GM12878 (cell line): ENCODE results near the gene PRR7. TPM values are rescaled to one million over a fixed set of nuclear protein-coding genes. Genes with fewer than 3 reads are reported as not detected.

ENCODE experiments used
- ATAC-seq: fragments of 200-7000 bp; cut with Tn5 transposase; 3 replicates; pipeline ENCODE4 v1.9.1; 2020; ENCODE audit warnings: mild to moderate bottlenecking, moderate library complexity
- BruUV-seq: library from RNA; stranded (reverse); fragments of 400-500 nt; replicated peaks from 2 replicates; lab custom pipeline; 2021; lab: Mats Ljungman, UMichigan
- CTCF ChIA-PET: fragments of 300-600 bp; sonication (Branson Sonifier 250); formaldehyde crosslinking; extraction: SDS; loops from one replicate; lab custom pipeline; 2021; ENCODE audit warnings: inconsistent platforms; lab: Yijun Ruan, JAX
- POLR2A ChIA-PET: fragments of 350-600 bp; formaldehyde crosslinking; extraction: SDS; loops from one replicate; lab custom pipeline; 2021; ENCODE audit warnings: inconsistent platforms; lab: Charles Lee
- RAD21 ChIA-PET: fragments of 300-600 bp; sonication (Branson Sonifier 250); formaldehyde crosslinking; loops from one replicate; lab custom pipeline; 2023; ENCODE audit warnings: antibody characterized with exemption; ENCODE audit not compliant: unreplicated experiment; lab: Charles Lee
- SMC1A ChIA-PET: fragments of 300-600 bp; sonication (Branson Sonifier 250); formaldehyde crosslinking; loops from one replicate; lab custom pipeline; 2023; ENCODE audit not compliant: unreplicated experiment, uncharacterized antibody; lab: Charles Lee
- DNase-seq: peaks from one replicate; pipeline ENCODE4 v3.0.0-alpha.2; 2011; ENCODE audit warnings: low read depth, low spot score
- FAIRE-seq: peaks from 3 replicates; lab custom pipeline; 2011; peaks lifted over from hg19 to GRCh38; lab: Jason Lieb, UNC
- H2AFZ ChIP-seq: 2 replicates; pipeline ENCODE4 v1.6.0; 2011; ENCODE audit warnings: low read depth, low read length, control low read depth; ENCODE audit not compliant: control insufficient read depth
- H3K27ac ChIP-seq: 2 replicates; pipeline ENCODE4 v1.5.1; 2011; ENCODE audit warnings: control low read depth; ENCODE audit not compliant: control insufficient read depth, insufficient read depth
- H3K27me3 ChIP-seq, 2 experiments: replicated peaks in 1 of 2; 2 replicates each; pipeline versions ENCODE4 v1.6.0 to v1.6.1; 2011; ENCODE audit warnings: low read length in 1 of 2; ENCODE audit not compliant: control insufficient read depth in 2 of 2, insufficient read depth in 2 of 2
- H3K36me3 ChIP-seq, 2 experiments: 2 replicates each; pipeline ENCODE4 v1.5.1; 2011; ENCODE audit warnings: low read length in 1 of 2; ENCODE audit not compliant: control insufficient read depth in 2 of 2, insufficient read depth in 2 of 2
- H3K4me1 ChIP-seq: 2 replicates; pipeline ENCODE4 v1.6.1; 2011; ENCODE audit warnings: mild to moderate bottlenecking, low read length, moderate library complexity, mixed read lengths; ENCODE audit not compliant: control insufficient read depth, insufficient read depth
- H3K4me2 ChIP-seq: 2 replicates; pipeline ENCODE4 v1.6.0; 2011; ENCODE audit warnings: control low read depth; ENCODE audit not compliant: control insufficient read depth, insufficient read depth
- H3K4me3 ChIP-seq: fragments of 200-600 bp; sonication (generic); 2 replicates; pipeline ENCODE4 v1.5.1; 2016
- H3K79me2 ChIP-seq: 2 replicates; pipeline ENCODE4 v1.6.0; 2011; ENCODE audit warnings: low read length; ENCODE audit not compliant: control insufficient read depth, insufficient read depth
- H3K9ac ChIP-seq: 2 replicates; pipeline ENCODE4 v1.8.0; 2011; ENCODE audit warnings: low read length, control low read depth, mixed read lengths; ENCODE audit not compliant: control insufficient read depth, insufficient read depth
- H3K9me3 ChIP-seq: replicated peaks from 3 replicates; pipeline ENCODE4 v1.5.1; 2011; ENCODE audit warnings: mild to moderate bottlenecking, low read length; ENCODE audit not compliant: control insufficient read depth, insufficient read depth
- H4K20me1 ChIP-seq: 2 replicates; pipeline ENCODE4 v1.6.0; 2011; ENCODE audit not compliant: control insufficient read depth, insufficient read depth
- BCL3 ChIP-seq: IDR thresholded peaks from 2 replicates; pipeline ENCODE4 v1.6.1; 2011; ENCODE audit warnings: borderline replicate concordance, low read depth, mild to moderate bottlenecking, moderate library complexity, low read length; ENCODE audit not compliant: insufficient read depth, poor library complexity, severe bottlenecking
- EED ChIP-seq: sonication (generic); IDR thresholded peaks from 2 replicates; pipeline ENCODE4 v1.6.1; 2016; ENCODE audit warnings: antibody characterized with exemption, low read depth
- EZH2 ChIP-seq: IDR thresholded peaks from 2 replicates; pipeline ENCODE4 v1.6.1; 2012; ENCODE audit warnings: low read depth, mild to moderate bottlenecking, control low read depth, inconsistent platforms, low read length, borderline replicate concordance; ENCODE audit not compliant: control insufficient read depth
- GATAD2B ChIP-seq: fragments of 450-650 bp; conservative IDR thresholded peaks from 2 replicates; pipeline ENCODE4 v1.6.1; 2017; ENCODE audit warnings: low read depth, mild to moderate bottlenecking, moderate library complexity
- LARP7 ChIP-seq: fragments of 450-650 bp; IDR thresholded peaks from 2 replicates; pipeline ENCODE4 v1.6.1; 2017; ENCODE audit warnings: mild to moderate bottlenecking
- NBN ChIP-seq: fragments of 450-650 bp; IDR thresholded peaks from 2 replicates; pipeline ENCODE4 v1.6.1; 2016
- PML ChIP-seq: IDR thresholded peaks from 2 replicates; pipeline ENCODE4 v1.6.1; 2012; ENCODE audit warnings: low read length, inconsistent platforms
- POLR2AphosphoS5 ChIP-seq: IDR thresholded peaks from 2 replicates; pipeline ENCODE4 v1.6.1; 2011; ENCODE audit warnings: mild to moderate bottlenecking, low read length, inconsistent platforms
- RAD51 ChIP-seq: fragments of 450-650 bp; IDR thresholded peaks from 2 replicates; pipeline ENCODE4 v1.6.1; 2016; ENCODE audit warnings: moderate library complexity, mild to moderate bottlenecking, inconsistent platforms
- SMC3 ChIP-seq: IDR thresholded peaks from 2 replicates; pipeline ENCODE4 v1.6.1; 2011; ENCODE audit warnings: low read length, improper control_type of control experiment, borderline replicate concordance
- SUZ12 ChIP-seq: fragments of 200-600 bp; sonication (generic); IDR thresholded peaks from one replicate; pipeline ENCODE4 v1.6.1; 2018; ENCODE audit warnings: antibody characterized with exemption, mild to moderate bottlenecking; ENCODE audit not compliant: unreplicated experiment
- TCF3 ChIP-seq: IDR thresholded peaks from 2 replicates; pipeline ENCODE4 v1.6.1; 2012; ENCODE audit warnings: low read depth, mild to moderate bottlenecking, low read length, borderline replicate concordance; ENCODE audit not compliant: insufficient read depth
- YY1 ChIP-seq: IDR thresholded peaks from 2 replicates; pipeline ENCODE4 v1.6.1; 2011; ENCODE audit warnings: low read depth, mild to moderate bottlenecking, low read length
- ZBTB33 ChIP-seq: fragments of 450-650 bp; IDR thresholded peaks from 2 replicates; pipeline ENCODE4 v1.6.1; 2017; ENCODE audit warnings: mild to moderate bottlenecking
- WGBS: methylation state at CpG from one replicate; pipeline ENCODE4 v1.1.6; 2016; ENCODE audit warnings: low lambda C conversion rate; ENCODE audit not compliant: insufficient replicate concordance, insufficient coverage; ENCODE audit errors: missing lambda C conversion rate; 5-methylcytosine and 5-hydroxymethylcytosine counted together
- in situ Hi-C: fragments of 300-500 bp; cut with MboI; formaldehyde crosslinking; loops from 9 replicates; pipeline ENCODE4 v1.14.3; 2018; ENCODE audit warnings: mixed read lengths
- intact Hi-C: fragments of 100-400 bp; cut with micrococcal nuclease; formaldehyde crosslinking; loops from one replicate; pipeline ENCODE4 v1.14.2; 2022; ENCODE audit not compliant: unreplicated experiment
- polyA plus RNA-seq, 11 experiments: library from polyadenylated mRNA; depleted of rRNA in 4 of 11; unstranded in 6 of 11; stranded (reverse) in 5 of 11; fragments of >200 nt; fragmentation: Nextera tagmentation in 4 of 11; fragmentation: Illumina TruSeq in 1 of 11; extraction: Ambion mirVana in 4 of 11; extraction: Trizol in 1 of 11; gene quantifications; 1 replicate in 1 of 11; 2 replicates in 10 of 11; pipeline versions ENCODE4 v1.2.1 to v1.2.3, GENCODE V29; 2011 to 2016; ENCODE audit warnings: inconsistent platforms in 2 of 11, missing spikeins in 2 of 11, low read depth in 1 of 11
- total RNA-seq, 4 experiments: library from RNA; depleted of rRNA in 3 of 4; stranded (reverse); fragments of >200 nt in 3 of 4; fragmentation: Illumina TruSeq in 1 of 4; extraction: Trizol in 1 of 4; gene quantifications; 2 replicates each; pipeline versions ENCODE4 v1.2.1 to v1.2.3, GENCODE V29; 2013 to 2021

PRR7 gene
- total and polyA plus RNA-seq, 10 of the 15 experiments (the other 5 are each of a cell fraction or from before 2014, with no cell fraction given), result 0.09 to 18.8 (median 4.6) TPM; not detected in 2

- no peak for TF ChIP-seq RAD51
These were observed 2.2 kb upstream of the PRR7 start (continued) for GRCh38 chr5:177444106-177445051.

DNA sequence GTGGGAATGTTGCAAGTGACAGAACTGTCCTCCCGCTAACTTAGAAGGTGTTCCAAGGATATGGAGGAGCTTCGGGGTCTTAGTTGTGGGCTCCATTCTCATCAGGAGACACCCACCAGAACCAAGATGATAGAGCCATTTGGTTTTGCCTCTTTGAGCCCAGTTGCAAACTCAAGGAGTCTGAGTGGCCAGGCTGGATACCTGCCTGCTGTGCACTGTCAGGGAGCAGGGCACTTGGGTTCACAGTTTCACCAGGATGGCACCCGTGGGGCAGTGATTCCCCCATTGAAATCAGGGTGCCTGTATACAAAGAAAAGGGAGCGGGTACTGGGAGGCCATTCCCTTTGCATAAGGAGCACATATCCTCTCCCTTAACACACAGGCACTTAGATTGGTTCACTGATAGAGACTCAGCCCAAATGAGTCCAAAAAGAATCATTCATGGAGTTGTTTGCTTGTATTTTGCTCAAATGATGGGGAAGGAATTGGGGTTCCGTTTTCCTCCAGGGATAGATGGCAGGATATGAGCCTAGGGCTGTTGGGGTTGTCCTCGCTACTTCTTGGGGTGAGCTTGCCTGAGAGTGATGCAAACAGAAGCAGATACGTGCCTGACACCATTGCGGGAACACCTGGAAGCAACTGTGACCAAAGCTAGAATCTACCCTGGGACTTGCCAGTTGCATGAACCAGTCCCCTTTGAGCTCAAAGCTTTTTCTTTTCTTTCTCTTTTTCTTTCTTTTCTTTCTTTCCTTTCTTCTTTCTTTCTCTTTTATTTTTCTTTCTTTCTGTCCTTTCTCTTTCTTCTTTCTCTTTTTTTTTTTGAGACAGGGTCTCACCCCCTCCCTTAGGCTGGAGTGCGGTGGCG is 1.3 kb upstream of the PRR7 start:
- DNase-seq, result no peak
- H3K9ac ChIP-seq, result peak overlapping the region; percentile 81; the same call in 1 of the 2 replicates
- ChIA-PET CTCF (interaction anchor here (0.7 to 16.4 kb wide), 14 partner anchors 9 to 135 kb away, joined by 3 to 391 read pairs (median 5); partner anchors contain the start of genes GRK6 and PFN3), RAD21 (interaction anchor here (1.0 to 13.5 kb wide), 5 partner anchors 10 to 56 kb away, joined by 3 to 291 read pairs (median 24); partner anchors contain the start of gene GRK6), SMC1A (interaction anchor here (0.6 to 7.4 kb wide), 10 partner anchors 8 to 90 kb away, joined by 3 to 105 read pairs (median 6); partner anchors contain the start of genes GRK6 and PFN3), POLR2A (interaction anchor here (0.6 to 13.6 kb wide), 11 partner anchors 9 to 82 kb away, joined by 4 to 358 read pairs (median 6); partner anchors contain the start of gene GRK6)
- no peak overlapping the region for H2AFZ ChIP-seq
- H3K9me3 ChIP-seq, result no peaks in the 10 kb centered on the region
- peaks cover 0 to 9% of the 10 kb centered on the region in 2 experiments; a peak in 3 of 4 replicates for H3K36me3 ChIP-seq
- no peak for TF ChIP-seq SUZ12
- TF ChIP-seq EZH2, result no peak
- TF ChIP-seq BCL3, result peak; percentile 11
- no peak for TF ChIP-seq SMC3
- TF ChIP-seq TCF3, result 0 out of 2 replicates have a peak, but pooled peaks have one; percentile 62
- peak; percentile 36; the same call in 1 of the 2 replicates for TF ChIP-seq PML
- TF ChIP-seq GATAD2B, result no peak
- peak; percentile 19; the same call in 1 of the 2 replicates for TF ChIP-seq EED
- TF ChIP-seq NBN, result peak; percentile 45; the same call in 1 of the 2 replicates
- peak; percentile 66 for TF ChIP-seq POLR2AphosphoS5
- TF ChIP-seq YY1, result no peak
- peak; percentile 49; the same call in 1 of the 2 replicates for TF ChIP-seq LARP7
- no peak for TF ChIP-seq ZBTB33
- peak overlapping the region; percentile 79 for H3K27ac ChIP-seq
- 25% methylated on average over 10 of the region's 10 CpGs for WGBS
- in situ Hi-C loops (loop anchor here (5.0 kb wide), 1 partner anchor 128 kb away; no protein-coding TSS in a partner anchor), intact Hi-C loops (no loop called here)
- H3K4me2 ChIP-seq, result peak overlapping the region; percentile 99
- BruUV-seq, result TSS peak; percentile 55
- peak overlapping the region; percentile 78; the same call in 1 of the 2 replicates for H3K4me3 ChIP-seq
- peaks cover 14% of the 10 kb centered on the region for H3K79me2 ChIP-seq
- no peaks in the 10 kb centered on the region for H3K27me3 ChIP-seq
- ATAC-seq, result no peak
- FAIRE-seq, result peak; percentile 66
- peaks cover 32% of the 10 kb centered on the region for H3K4me1 ChIP-seq
- no peaks in the 10 kb centered on the region for H4K20me1 ChIP-seq
